PC-9 (cell line): ENCODE data around the gene FBN3. TPM values are rescaled to one million over a fixed set of nuclear protein-coding genes. Genes with fewer than 3 reads are reported as not detected.

Experiments used
- BruUV-seq: library from RNA; stranded (reverse); fragments of 400-500 nt; replicated peaks from 2 replicates; lab custom pipeline; 2021; lab: Mats Ljungman, UMichigan
- CTCF ChIA-PET: fragments of 300-600 bp; sonication (Branson Sonifier 250); formaldehyde crosslinking; loops from one replicate; lab custom pipeline; 2022; ENCODE audit warnings: antibody characterized with exemption; lab: Charles Lee
- POLR2A ChIA-PET: fragments of 300-600 bp; sonication (Branson Sonifier 250); formaldehyde crosslinking; loops from one replicate; lab custom pipeline; 2022; ENCODE audit warnings: antibody characterized with exemption; ENCODE audit not compliant: unreplicated experiment; lab: Charles Lee
- DNase-seq, 2 experiments: peaks; one replicate each; pipeline versions ENCODE4 v3.0.0 to v3.0.0-alpha.2; 2015 to 2022; ENCODE audit warnings: mixed read lengths in 1 of 2
- H2AFZ ChIP-seq: fragments of 200-600 bp; sonication (generic); 2 replicates; pipeline ENCODE4 v1.8.1; 2017; ENCODE audit warnings: antibody characterized with exemption
- H3F3A ChIP-seq: fragments of 200-600 bp; sonication (generic); 2 replicates; pipeline ENCODE4 v1.8.1; 2017; ENCODE audit warnings: antibody characterized with exemption, mild to moderate bottlenecking, low read depth; ENCODE audit not compliant: insufficient read depth
- H3K27ac ChIP-seq: fragments of 200-600 bp; sonication (generic); 2 replicates; pipeline ENCODE4 v1.6.1; 2016; ENCODE audit warnings: mixed run types
- H3K27me3 ChIP-seq: fragments of 200-600 bp; sonication (generic); 2 replicates; pipeline ENCODE4 v1.6.1; 2016; ENCODE audit warnings: low read depth, mixed run types; ENCODE audit not compliant: insufficient read depth
- H3K36me3 ChIP-seq: fragments of 200-600 bp; sonication (generic); 2 replicates; pipeline ENCODE4 v1.6.1; 2016; ENCODE audit warnings: low read depth, mixed run types
- H3K4me1 ChIP-seq: fragments of 200-600 bp; sonication (generic); replicated peaks from 2 replicates; pipeline ENCODE4 v1.6.1; 2016; ENCODE audit warnings: mixed run types; ENCODE audit not compliant: insufficient read depth
- H3K4me2 ChIP-seq: fragments of 200-600 bp; sonication (generic); 2 replicates; pipeline ENCODE4 v1.6.1; 2017; ENCODE audit warnings: mixed run types
- H3K4me3 ChIP-seq: fragments of 200-600 bp; sonication (generic); 2 replicates; pipeline ENCODE4 v1.6.1; 2016; ENCODE audit warnings: mixed run types
- H3K79me2 ChIP-seq: fragments of 200-600 bp; sonication (generic); 2 replicates; pipeline ENCODE4 v1.6.1; 2017; ENCODE audit warnings: low read depth, mixed run types
- H3K9me2 ChIP-seq: fragments of 200-600 bp; sonication (generic); 2 replicates; pipeline ENCODE4 v1.8.1; 2017; ENCODE audit warnings: mild to moderate bottlenecking; ENCODE audit not compliant: insufficient read depth
- H3K9me3 ChIP-seq: fragments of 200-600 bp; sonication (generic); 2 replicates; pipeline ENCODE4 v1.8.1; 2016; ENCODE audit warnings: low read depth; ENCODE audit not compliant: insufficient read depth
- H4K20me1 ChIP-seq: fragments of 200-600 bp; sonication (generic); 2 replicates; pipeline ENCODE4 v1.8.1; 2017; ENCODE audit not compliant: insufficient read depth
- CTCF ChIP-seq: fragments of 200-600 bp; sonication (generic); conservative IDR thresholded peaks from 2 replicates; pipeline ENCODE4 v1.6.1; 2017; ENCODE audit warnings: mixed run types, antibody characterized with exemption, mild to moderate bottlenecking, moderate library complexity
- EZH2 ChIP-seq: fragments of 200-600 bp; sonication (generic); IDR thresholded peaks from 2 replicates; pipeline ENCODE4 v1.8.0; 2017; ENCODE audit warnings: antibody characterized with exemption, low read depth
- intact Hi-C: fragments of 100-400 bp; cut with micrococcal nuclease; formaldehyde crosslinking; loops from one replicate; pipeline ENCODE4 v1.10.0; 2022; ENCODE audit not compliant: unreplicated experiment
- total RNA-seq: library from RNA; stranded (reverse); gene quantifications from 2 replicates; pipeline ENCODE4 v1.2.3, GENCODE V29; 2021

Gene FBN3
- total RNA-seq, 1 experiment from 2014 or later, result not detected

GRCh38 chr19:8116437-8117293 lies 32.7 kb downstream of the FBN3 start:
- H2AFZ ChIP-seq, result no peak overlapping the region
- TF ChIP-seq EZH2, result no peak
- TF ChIP-seq CTCF, result peak; percentile 45
- intact Hi-C loops, result loop anchor here (5.0 kb wide), 1 partner anchor 174 kb away; the partner anchor contains the start of gene TIMM44
- H4K20me1 ChIP-seq, result no peaks in the 10 kb centered on the region
- no TSS peak for BruUV-seq
- H3K36me3 ChIP-seq, result no peaks in the 10 kb centered on the region
- no peaks in the 10 kb centered on the region for H3K9me2 ChIP-seq
- H3K27me3 ChIP-seq, result peaks cover 14% of the 10 kb centered on the region
- no peak overlapping the region for H3K27ac ChIP-seq
- H3K4me3 ChIP-seq, result no peak overlapping the region
- no peak overlapping the region for H3K4me2 ChIP-seq
- POLR2A ChIA-PET, result no interaction called here
- peaks cover 10% of the 10 kb centered on the region for H3K4me1 ChIP-seq
- no peaks in the 10 kb centered on the region for H3K9me3 ChIP-seq
- no peaks in the 10 kb centered on the region for H3K79me2 ChIP-seq
- CTCF ChIA-PET, result no interaction called here
- DNase-seq, result peak in 1 of 2 experiments; percentile 30
- H3F3A ChIP-seq, result peaks cover 17% of the 10 kb centered on the region

GRCh38 chr19:8115805-8116396 lies 33.5 kb downstream of the FBN3 start:
- Histone ChIP-seq H3K27ac (no peak overlapping the region), H3K9me3 (no peaks in the 10 kb centered on the region), H3F3A (peaks cover 17% of the 10 kb centered on the region), H3K36me3 (no peaks in the 10 kb centered on the region), H3K27me3 (peaks cover 16% of the 10 kb centered on the region), H3K4me3 (no peak overlapping the region), H2AFZ (no peak overlapping the region), H3K4me1 (peaks cover 10% of the 10 kb centered on the region), H3K9me2 (no peaks in the 10 kb centered on the region), H4K20me1 (no peaks in the 10 kb centered on the region), H3K4me2 (no peak overlapping the region), H3K79me2 (no peaks in the 10 kb centered on the region)
- POLR2A ChIA-PET, result no interaction called here
- intact Hi-C loops, result loop anchor here (5.0 kb wide), 1 partner anchor 174 kb away; the partner anchor contains the start of gene TIMM44
- TF ChIP-seq EZH2 (no peak), CTCF (no peak)
- BruUV-seq, result no TSS peak
- DNase-seq, result no peak
- CTCF ChIA-PET, result no interaction called here

GRCh38 chr19:8113017-8113416 lies 36.4 kb downstream of the FBN3 start:
- POLR2A ChIA-PET, result interaction anchor here (0.6 to 0.7 kb wide), 4 partner anchors 51 to 184 kb away, joined by 3 to 5 read pairs (median 4); no protein-coding TSS in a partner anchor
- CTCF ChIA-PET, result no interaction called here
- TF ChIP-seq EZH2 (no peak), CTCF (no peak)

More at GRCh38 chr19:8113017-8113416, 36.4 kb downstream of the FBN3 start:
- intact Hi-C loops, result no loop called here
- peak; percentile 53 to 98 for DNase-seq
- Histone ChIP-seq H3K79me2 (no peaks in the 10 kb centered on the region), H3K4me3 (no peak overlapping the region), H3K4me1 (peaks cover 10% of the 10 kb centered on the region), H3F3A (peaks cover 17% of the 10 kb centered on the region), H3K9me3 (no peaks in the 10 kb centered on the region), H3K27ac (peak overlapping the region; percentile 69), H3K9me2 (no peaks in the 10 kb centered on the region), H4K20me1 (no peaks in the 10 kb centered on the region), H3K27me3 (peaks cover 37% of the 10 kb centered on the region), H3K36me3 (no peaks in the 10 kb centered on the region), H3K4me2 (peak overlapping the region; percentile 14), H2AFZ (no peak overlapping the region)
- BruUV-seq, result no TSS peak
